DOHH2 (cell line): ENCODE measurements around the gene LTB4R2.

Experiments
- EZH2phosphoT487 ChIP-seq: fragments of 200-600 bp; sonication (generic); IDR thresholded peaks from 2 replicates; pipeline ENCODE4 v1.6.1; 2017; ENCODE audit warnings: borderline replicate concordance, mild to moderate bottlenecking, antibody characterized with exemption, low read length, moderate library complexity, mixed read lengths
- TF ChIP-seq, protein P1 (sequence below): fragments of 200-600 bp; sonication (generic); IDR thresholded peaks from one replicate; pipeline ENCODE4 v1.5.1; 2014; ENCODE audit warnings: antibody characterized with exemption, mild to moderate bottlenecking, low read depth, low read length; ENCODE audit not compliant: poor library complexity, severe bottlenecking

DNA sequence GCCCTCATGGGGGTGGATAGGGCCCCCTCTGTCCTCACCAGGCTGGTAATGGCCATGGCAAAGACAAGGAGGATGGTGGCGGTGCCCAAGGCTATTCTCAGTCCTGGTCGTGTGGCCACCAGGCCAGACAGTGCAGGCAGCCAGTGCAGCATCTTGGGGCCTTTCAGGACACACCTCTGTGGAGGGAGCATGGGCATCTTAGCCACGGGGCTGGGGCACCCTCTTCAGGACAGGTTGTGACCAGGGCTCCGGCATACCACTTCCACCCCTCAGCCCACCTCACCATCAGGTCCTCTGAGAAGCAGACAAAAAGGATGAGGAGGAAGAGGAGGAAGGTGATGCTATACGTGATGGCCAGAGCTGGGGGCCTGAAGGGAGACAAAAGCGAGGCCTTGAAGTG is 14.1 kb downstream of the LTB4R2 start:
- TF ChIP-seq, protein P1, sequence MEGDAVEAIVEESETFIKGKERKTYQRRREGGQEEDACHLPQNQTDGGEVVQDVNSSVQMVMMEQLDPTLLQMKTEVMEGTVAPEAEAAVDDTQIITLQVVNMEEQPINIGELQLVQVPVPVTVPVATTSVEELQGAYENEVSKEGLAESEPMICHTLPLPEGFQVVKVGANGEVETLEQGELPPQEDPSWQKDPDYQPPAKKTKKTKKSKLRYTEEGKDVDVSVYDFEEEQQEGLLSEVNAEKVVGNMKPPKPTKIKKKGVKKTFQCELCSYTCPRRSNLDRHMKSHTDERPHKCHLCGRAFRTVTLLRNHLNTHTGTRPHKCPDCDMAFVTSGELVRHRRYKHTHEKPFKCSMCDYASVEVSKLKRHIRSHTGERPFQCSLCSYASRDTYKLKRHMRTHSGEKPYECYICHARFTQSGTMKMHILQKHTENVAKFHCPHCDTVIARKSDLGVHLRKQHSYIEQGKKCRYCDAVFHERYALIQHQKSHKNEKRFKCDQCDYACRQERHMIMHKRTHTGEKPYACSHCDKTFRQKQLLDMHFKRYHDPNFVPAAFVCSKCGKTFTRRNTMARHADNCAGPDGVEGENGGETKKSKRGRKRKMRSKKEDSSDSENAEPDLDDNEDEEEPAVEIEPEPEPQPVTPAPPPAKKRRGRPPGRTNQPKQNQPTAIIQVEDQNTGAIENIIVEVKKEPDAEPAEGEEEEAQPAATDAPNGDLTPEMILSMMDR: no peak
- no peak for TF ChIP-seq EZH2phosphoT487
